ENCODE measurements around the gene SPTBN1.

GRCh38 chr2:54454548-54455130 lies 1.5 kb upstream of the SPTBN1 start:
- TF ChIP-seq CTCF (IDR thresholded peaks at IDR 0.05; ENCODE audit: borderline replicate concordance, extremely low read depth, low read length, poor library complexity, severe bottlenecking), result no peak
- no peak for TF ChIP-seq EZH2 (IDR thresholded peaks at IDR 0.05; ENCODE audit: borderline replicate concordance, low read depth, low read length, severe bottlenecking)

Data from DND-41 (cell line).